Stimulated activated naive CD4-positive, alpha-beta T cell (primary cell): ENCODE results near the gene LMCD1.

Source experiments
- DNase-seq, 6 experiments: peaks; one replicate each; lab custom pipeline; 2025; lab: John Stamatoyannopoulos, UW

Gene LMCD1

DNA sequence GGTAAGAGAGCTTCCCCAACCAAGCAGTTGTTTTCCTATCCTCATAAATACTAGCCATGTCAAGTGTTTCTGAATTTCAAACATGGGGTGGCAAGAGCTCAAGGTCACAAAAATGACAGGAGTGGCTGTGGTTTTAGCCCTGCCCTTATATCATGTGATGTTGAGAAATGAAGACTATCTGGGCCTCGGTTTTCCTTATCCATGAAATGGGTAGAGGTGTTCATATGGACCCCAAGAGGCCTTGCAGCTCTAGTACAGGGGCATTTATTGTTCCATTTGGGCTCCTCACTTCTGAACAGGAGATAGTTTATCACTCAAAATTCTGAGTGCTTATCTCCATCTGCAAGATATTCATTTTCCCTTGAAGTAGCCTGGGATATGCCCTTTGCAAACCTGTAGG, 35.8 kb downstream of the LMCD1 start:
- DNase-seq: no peak

DNA sequence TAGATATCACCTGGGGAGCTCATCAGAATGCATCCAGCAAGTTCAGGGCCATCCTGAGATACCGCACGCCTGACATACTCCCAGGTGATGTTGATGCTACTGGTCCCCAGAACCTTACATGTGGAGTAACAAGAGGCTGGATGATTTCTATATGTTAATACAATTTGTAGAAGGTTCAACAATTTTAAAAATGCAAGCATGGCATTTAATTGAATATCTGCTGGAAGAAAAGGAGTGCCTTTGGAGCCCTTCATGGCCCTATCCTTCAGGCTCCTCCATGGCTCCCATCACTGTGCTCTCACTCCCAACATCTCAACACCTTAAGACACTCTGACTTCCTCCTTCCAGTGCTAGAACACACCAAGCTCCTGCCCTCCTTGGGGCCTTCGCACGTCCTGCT, 36.6 kb downstream of the LMCD1 start:
- no peak for DNase-seq

DNA sequence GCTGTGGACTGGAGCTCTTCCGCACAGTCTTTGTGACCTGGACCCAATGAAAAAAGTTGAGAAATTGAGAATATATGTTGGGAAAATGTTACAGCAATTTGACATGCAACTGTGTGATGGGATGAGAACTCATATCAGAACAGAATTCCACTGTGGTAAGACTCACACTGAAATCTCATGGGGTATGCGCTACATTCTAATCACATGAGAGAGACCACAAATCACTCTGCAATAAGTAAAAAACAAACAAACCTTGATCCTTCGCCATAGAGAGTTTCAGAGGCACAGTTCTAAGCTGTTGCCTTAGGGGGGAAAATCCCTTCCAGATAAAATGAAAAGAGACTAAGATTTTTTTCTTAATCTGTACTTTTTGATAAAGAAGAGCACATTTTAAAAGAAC, 37.3 kb downstream of the LMCD1 start:
- DNase-seq: no peak

- no peak for DNase-seq
Observed at GRCh38 chr3:8539419-8539818, 37.8 kb downstream of the LMCD1 start.

DNA sequence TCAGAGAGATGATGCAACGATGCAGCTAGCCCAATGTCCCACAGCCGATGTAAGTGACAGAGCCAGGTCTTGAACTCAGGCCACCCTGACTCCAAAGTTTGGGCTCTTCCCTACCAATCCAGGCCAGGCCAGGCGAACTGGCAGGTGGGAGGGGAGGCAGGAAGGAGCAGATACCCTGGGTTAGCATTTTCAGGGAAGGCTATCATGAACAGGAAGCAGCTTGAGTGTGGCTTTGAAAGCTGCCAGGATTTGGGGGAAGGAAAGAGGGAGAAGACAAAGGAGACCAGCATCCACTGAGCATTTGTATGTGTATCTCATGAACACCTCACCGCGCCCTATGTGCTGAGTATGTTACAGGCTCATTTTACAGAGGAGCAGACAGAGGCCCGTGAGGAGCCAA, 38.8 kb downstream of the LMCD1 start:
- no peak for DNase-seq

DNA sequence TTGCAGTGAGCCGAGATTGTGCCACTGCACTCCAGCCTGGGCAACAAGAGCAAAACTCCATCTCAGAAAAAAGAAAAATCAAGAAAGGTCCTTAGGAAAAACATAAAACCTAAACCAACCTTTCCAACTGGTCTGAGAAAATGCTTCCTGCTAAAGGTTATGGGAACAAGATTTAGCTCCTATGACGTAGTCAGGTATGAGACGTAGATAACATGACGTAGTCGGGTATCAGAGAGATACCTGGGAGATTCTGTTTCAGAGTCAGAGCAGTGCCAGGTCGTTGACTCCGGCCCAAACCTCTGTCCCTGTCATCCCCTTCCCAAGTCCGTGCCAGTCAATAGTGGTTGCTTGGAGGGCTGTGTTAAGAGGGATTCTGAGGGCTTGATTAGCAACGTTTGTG, 39.9 kb downstream of the LMCD1 start:
- DNase-seq: no peak

- DNase-seq: no peak
Observed at GRCh38 chr3:8542190-8543135, 40.8 kb downstream of the LMCD1 start.

- no peak for DNase-seq
Observed at GRCh38 chr3:8546609-8547008, 45.0 kb downstream of the LMCD1 start.

DNA sequence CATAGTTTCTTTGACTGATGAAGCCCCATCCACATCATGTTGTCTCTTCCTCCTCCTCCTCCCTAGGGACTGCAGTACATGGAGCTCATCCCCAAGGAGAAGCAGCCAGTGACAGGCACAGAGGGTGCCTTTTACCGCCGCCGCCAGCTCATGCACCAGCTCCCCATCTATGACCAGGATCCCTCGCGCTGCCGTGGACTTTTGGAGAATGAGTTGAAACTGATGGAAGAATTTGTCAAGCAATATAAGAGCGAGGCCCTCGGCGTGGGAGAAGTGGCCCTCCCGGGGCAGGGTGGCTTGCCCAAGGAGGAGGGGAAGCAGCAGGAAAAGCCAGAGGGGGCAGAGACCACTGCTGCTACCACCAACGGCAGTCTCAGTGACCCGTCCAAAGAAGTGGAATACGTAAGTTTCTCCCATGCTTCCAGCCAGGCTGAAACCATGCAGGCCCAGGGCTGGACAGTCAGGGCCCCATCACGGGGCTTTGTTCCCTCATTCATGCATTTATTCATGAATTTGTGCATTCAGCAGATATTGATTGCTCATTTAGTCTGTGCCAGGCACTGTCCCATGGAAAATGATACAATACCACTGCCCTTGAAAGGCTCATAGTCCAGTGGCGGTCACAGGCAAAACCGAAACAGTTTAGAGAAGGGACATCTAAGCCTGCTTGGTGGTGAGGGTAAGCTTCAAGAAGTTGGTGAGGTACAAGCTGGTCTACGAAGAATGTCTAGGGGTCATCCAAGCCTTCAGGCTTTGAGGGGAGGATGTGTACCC, 47.1 kb downstream of the LMCD1 start:
- DNase-seq: no peak

DNA sequence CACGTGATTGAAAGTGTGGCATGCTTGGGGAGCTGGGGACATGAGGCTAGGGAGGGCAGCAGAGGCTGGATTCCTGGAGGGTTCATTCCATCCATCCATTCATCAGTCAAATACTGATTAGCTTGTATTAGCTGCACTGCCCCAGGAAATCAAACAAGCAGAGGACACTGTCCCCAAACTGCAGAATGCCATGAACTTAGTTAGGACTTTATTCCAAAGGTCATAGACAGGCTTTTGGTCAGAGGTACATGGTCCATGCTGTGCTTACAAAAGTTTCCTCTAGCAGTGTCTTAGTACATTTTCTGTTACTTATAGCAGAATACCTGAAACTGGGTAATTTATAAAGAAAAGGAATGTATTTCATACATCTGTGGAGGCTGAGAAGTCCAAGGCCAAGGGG, 47.7 kb downstream of the LMCD1 start:
- DNase-seq: no peak

- no peak for DNase-seq
Observed at GRCh38 chr3:8550611-8551010, 49.0 kb downstream of the LMCD1 start.

- DNase-seq: no peak
Observed at GRCh38 chr3:8552223-8552762, 50.7 kb downstream of the LMCD1 start.

- no peak for DNase-seq
Observed at GRCh38 chr3:8553405-8553804, 51.8 kb downstream of the LMCD1 start.

GRCh38 chr3:8554696-8555095, 53.1 kb downstream of the LMCD1 start:
- no peak for DNase-seq

- DNase-seq: no peak
Observed at GRCh38 chr3:8555113-8555661, 53.6 kb downstream of the LMCD1 start.

GRCh38 chr3:8555725-8556472, 54.3 kb downstream of the LMCD1 start:
- DNase-seq: no peak

- DNase-seq: no peak
Observed at GRCh38 chr3:8556473-8556869, 54.8 kb downstream of the LMCD1 start.

- DNase-seq: no peak
Observed at GRCh38 chr3:8557298-8557697, 55.7 kb downstream of the LMCD1 start.

DNA sequence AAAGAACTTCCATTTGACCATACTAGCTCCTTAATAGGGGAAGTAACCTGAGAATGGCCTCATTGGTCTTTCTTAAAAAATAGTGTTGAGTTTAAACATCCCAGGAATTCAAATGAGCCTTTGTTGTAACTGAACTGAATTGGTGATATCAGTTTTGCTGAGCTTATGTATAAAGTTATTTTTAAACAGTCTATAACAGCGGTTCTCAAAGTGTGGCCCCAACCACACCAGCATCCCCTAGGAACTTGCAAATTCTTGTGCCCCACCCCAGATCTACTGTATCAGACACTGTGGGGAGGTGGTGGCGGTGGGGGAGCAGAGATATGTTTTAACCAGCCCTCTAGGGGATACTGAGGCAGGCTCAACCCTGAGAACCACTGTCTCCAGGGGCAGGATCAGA, 57.0 kb downstream of the LMCD1 start:
- DNase-seq: no peak

DNA sequence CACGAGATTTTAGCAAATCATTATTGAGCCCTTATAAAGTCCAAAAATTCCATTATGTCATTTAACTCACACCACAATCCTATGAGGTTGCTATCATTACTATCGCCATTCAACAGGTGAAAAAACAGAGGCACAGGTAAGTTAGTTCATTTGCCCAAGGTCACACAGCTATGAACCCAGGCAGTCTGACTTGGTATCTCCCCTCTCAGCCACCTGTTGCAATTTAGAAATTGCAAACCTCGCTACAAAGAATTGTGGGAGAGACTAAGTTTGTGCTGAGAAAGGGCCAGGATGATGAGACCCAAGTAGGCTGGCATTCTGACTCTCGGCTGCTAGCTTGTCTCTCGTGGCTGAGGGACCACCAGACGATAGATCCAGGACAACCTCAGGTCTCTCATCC, 57.7 kb downstream of the LMCD1 start:
- DNase-seq: no peak

- no peak for DNase-seq
Observed at GRCh38 chr3:8560366-8561007, 58.9 kb downstream of the LMCD1 start.
